Measurements from ENCODE around the gene KLF11. TPM values are rescaled to one million over a fixed set of nuclear protein-coding genes. Genes with fewer than 3 reads are reported as not detected.

KLF11 gene
- polyA plus RNA-seq, 1 of the 3 experiments (the other 2 are of a cell fraction) = 9.5 TPM

DNA sequence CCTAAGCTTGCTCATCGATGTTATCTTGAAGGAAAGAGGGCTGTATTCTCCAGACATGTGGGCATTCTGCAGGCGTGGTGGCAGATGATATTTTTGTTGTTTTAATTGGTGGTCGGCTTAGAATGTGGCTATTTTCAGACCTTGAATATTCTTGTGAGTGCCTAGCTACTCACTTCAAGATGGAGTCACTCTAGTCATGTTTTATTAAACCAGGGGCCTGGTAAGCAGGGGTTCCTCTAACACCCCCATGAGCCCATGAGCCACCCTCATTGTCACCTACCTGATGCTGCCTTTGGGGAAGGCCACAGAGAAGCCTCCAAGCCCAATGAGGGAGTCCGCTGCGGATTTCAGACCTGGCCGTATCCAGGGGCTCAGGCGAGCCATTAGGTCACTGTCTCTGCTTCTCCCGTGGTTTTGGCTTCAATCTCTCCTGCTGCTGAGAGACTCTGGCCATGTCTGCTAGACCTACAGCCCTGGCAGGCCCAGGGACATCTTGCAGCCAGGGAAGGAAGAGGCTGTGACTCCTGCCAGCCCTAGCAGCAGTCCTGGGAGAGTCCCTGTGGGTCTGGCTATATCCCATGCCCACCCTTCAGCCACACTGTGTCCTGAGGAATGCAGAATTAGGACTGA is 16.3 kb upstream of the KLF11 start:
- no peak overlapping the region for H2AFZ ChIP-seq (ENCODE audit: low read depth)
- WGBS (ENCODE audit: low lambda C conversion rate) = 44% methylated on average over 5 of the region's 8 CpGs
- no peak overlapping the region for H3K4me2 ChIP-seq
- H3F3A ChIP-seq (replicated peaks; ENCODE audit: insufficient read depth) = no peaks in the 10 kb centered on the region
- no peaks in the 10 kb centered on the region for H4K20me1 ChIP-seq (ENCODE audit: insufficient read depth)
- H3K9me2 ChIP-seq = no peaks in the 10 kb centered on the region
- H3K27me3 ChIP-seq (ENCODE audit: insufficient read depth) = no peaks in the 10 kb centered on the region
- H3K79me2 ChIP-seq (ENCODE audit: insufficient read depth) = no peaks in the 10 kb centered on the region
- no peak for DNase-seq
- no peak overlapping the region for H3K4me3 ChIP-seq (ENCODE audit: low read depth in 2 of 2, low read length in 1 of 2)
- CTCF ChIA-PET = interaction anchor here (2.3 to 7.0 kb wide), 5 partner anchors 9 to 213 kb away, joined by 8 to 76 read pairs (median 22); no protein-coding TSS in a partner anchor
- no peak overlapping the region for H3K27ac ChIP-seq (ENCODE audit: low read depth in 2 of 2, low read length in 1 of 2)
- no peaks in the 10 kb centered on the region for H3K9me3 ChIP-seq
- no peak overlapping the region for H3K9ac ChIP-seq
- peaks cover 0 to 16% of the 10 kb centered on the region in 2 experiments; a peak in 1 of 4 replicates for H3K4me1 ChIP-seq (ENCODE audit: control insufficient read depth in 1 of 2, insufficient read depth in 2 of 2, low read depth in 1 of 2, low read length in 1 of 2)
- H3K36me3 ChIP-seq (replicated peaks in 1 of 2; ENCODE audit: control insufficient read depth in 1 of 2, insufficient read depth in 2 of 2, low read length in 1 of 2) = no peaks in the 10 kb centered on the region
- POLR2A ChIA-PET = no interaction called here
- TF ChIP-seq NFIC (IDR thresholded peaks at IDR 0.05; ENCODE audit: borderline replicate concordance) = no peak
- no peak for TF ChIP-seq NRF1 (IDR thresholded peaks at IDR 0.05; ENCODE audit: low read depth, low read length)

DNA sequence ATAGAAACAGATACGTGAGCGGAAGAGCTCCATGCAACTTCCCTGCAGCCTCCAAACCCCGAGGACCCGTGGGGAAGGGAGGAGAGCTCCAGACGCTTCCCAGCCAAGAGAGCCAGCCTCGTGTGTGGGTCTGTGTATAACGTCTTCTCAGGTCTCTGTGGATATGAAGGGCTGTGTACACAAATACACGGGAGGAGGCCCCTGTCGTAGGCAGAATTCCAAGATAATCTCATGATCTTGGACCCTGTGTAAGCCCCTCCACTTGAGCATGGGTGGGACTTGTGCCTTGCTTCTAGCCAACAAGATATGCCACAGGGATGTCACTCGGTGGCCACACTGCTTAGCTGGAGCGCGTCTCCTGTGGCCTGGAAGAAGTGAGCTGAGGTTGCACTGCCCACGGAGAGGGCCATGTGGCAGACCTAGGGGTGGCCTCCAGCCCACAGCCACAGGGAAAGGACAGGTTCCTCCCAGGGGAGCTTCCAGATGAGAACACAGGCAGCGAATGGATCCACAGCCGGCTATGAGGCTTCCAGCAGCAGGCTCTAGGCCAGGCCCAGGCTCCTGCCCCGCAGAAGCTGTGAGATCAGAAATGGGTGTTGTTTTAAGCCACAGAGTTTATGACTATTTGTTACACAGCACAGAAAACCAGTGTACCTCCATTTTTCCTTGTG is 15.6 kb upstream of the KLF11 start:
- ChIA-PET CTCF (interaction anchor here (0.7 to 7.0 kb wide), 7 partner anchors 8 to 229 kb away, joined by 3 to 76 read pairs (median 8); no protein-coding TSS in a partner anchor), POLR2A (no interaction called here)
- no peaks in the 10 kb centered on the region for H3K27me3 ChIP-seq (ENCODE audit: insufficient read depth)
- no peaks in the 10 kb centered on the region for H3K9me2 ChIP-seq
- H3K27ac ChIP-seq (ENCODE audit: low read depth in 2 of 2, low read length in 1 of 2) = no peak overlapping the region
- H3K79me2 ChIP-seq (ENCODE audit: insufficient read depth) = no peaks in the 10 kb centered on the region
- peaks cover 0 to 16% of the 10 kb centered on the region in 2 experiments; a peak in 1 of 4 replicates for H3K4me1 ChIP-seq (ENCODE audit: control insufficient read depth in 1 of 2, insufficient read depth in 2 of 2, low read depth in 1 of 2, low read length in 1 of 2)
- H3K36me3 ChIP-seq (replicated peaks in 1 of 2; ENCODE audit: control insufficient read depth in 1 of 2, insufficient read depth in 2 of 2, low read length in 1 of 2) = no peaks in the 10 kb centered on the region
- DNase-seq = no peak
- no peaks in the 10 kb centered on the region for H3F3A ChIP-seq (replicated peaks; ENCODE audit: insufficient read depth)
- H3K4me3 ChIP-seq (ENCODE audit: low read depth in 2 of 2, low read length in 1 of 2) = no peak overlapping the region
- H3K9ac ChIP-seq = no peak overlapping the region
- no peak overlapping the region for H3K4me2 ChIP-seq
- WGBS (ENCODE audit: low lambda C conversion rate) = 82% methylated on average over 16 of the region's 16 CpGs
- no peak overlapping the region for H2AFZ ChIP-seq (ENCODE audit: low read depth)
- no peaks in the 10 kb centered on the region for H4K20me1 ChIP-seq (ENCODE audit: insufficient read depth)
- no peaks in the 10 kb centered on the region for H3K9me3 ChIP-seq
- TF ChIP-seq RAD21 (IDR thresholded peaks at IDR 0.05; ENCODE audit: low read length) (no peak), GATA2 (CRISPR knock-in tag; IDR thresholded peaks at IDR 0.05) (no peak), ZBTB33 (IDR thresholded peaks at IDR 0.05; ENCODE audit: borderline replicate concordance, low read depth) (no peak), ELF1 (IDR thresholded peaks at IDR 0.05) (no peak), JUND (IDR thresholded peaks at IDR 0.05) (no peak), FOXJ3 (CRISPR knock-in tag; IDR thresholded peaks at IDR 0.05) (no peak), POLR2AphosphoS5 (IDR thresholded peaks at IDR 0.05; ENCODE audit: low read depth, low read length) (no peak), RCOR1 (IDR thresholded peaks at IDR 0.05; ENCODE audit: low read length) (no peak), MAX (IDR thresholded peaks at IDR 0.05; ENCODE audit: low read depth) (no peak), TEAD4 (IDR thresholded peaks at IDR 0.05; ENCODE audit: borderline replicate concordance, insufficient read depth) (no peak)
- TF ChIP-seq, protein P1, sequence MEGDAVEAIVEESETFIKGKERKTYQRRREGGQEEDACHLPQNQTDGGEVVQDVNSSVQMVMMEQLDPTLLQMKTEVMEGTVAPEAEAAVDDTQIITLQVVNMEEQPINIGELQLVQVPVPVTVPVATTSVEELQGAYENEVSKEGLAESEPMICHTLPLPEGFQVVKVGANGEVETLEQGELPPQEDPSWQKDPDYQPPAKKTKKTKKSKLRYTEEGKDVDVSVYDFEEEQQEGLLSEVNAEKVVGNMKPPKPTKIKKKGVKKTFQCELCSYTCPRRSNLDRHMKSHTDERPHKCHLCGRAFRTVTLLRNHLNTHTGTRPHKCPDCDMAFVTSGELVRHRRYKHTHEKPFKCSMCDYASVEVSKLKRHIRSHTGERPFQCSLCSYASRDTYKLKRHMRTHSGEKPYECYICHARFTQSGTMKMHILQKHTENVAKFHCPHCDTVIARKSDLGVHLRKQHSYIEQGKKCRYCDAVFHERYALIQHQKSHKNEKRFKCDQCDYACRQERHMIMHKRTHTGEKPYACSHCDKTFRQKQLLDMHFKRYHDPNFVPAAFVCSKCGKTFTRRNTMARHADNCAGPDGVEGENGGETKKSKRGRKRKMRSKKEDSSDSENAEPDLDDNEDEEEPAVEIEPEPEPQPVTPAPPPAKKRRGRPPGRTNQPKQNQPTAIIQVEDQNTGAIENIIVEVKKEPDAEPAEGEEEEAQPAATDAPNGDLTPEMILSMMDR (IDR thresholded peaks at IDR 0.05) = no peak
